Fibroblast of the conjunctiva (primary cell): ENCODE results near the gene CFAP410.

Experiments used
- DNase-seq: peaks from one replicate; pipeline ENCODE4 v3.0.0-alpha.2; 2010; ENCODE audit warnings: low read depth

The CFAP410 gene

DNA sequence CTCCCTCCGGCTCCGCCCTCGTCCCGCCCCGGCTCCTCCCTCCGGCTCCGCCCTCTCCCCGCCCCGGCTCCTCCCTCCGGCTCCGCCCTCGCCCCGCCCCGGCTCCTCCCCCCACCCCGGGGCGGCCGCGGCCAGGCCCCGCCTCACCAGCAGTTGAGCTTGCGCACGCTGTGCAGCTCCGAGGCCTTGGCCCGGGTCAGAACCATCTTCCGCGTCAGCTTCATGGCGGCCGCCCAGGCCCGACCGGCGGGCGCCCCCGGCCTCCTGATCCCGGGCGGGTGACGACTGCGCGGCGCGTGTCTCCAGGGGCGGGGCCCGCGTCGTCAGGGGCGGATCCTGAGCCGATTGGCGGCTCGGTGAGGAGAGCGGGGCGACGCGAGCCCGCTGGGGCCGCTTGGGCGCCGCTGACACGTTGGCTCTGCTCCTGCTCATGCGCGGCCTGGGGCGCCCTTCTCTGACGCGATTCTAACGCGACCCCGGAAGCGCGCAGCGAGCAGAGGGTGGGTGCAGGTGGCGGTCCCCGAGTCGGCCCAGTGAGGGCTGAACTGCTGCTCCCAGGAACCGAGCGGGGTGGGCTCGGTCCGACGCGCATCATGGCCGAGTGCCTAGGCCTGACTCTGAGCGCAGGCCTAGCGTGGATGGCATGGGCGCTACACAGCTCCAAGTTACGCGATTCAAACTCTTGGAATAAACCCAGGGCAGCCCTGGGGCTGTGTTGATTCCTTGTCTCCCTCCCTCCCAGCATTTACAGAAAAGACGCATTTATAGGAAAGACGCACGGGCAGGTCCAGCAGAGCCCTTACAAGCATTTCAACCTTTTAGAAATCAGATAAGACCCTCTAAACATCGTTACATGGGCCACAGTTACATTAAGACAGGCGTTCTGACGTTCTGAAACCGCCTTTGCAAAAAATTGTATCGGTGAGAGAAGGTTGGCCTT, at the start of gene CFAP410:
Gene CFAP410 (minus strand): TSS at position 420 of the 940 bp plus-strand sequence. CDS start 196 bp downstream, at position 224.
- peak; percentile 90 for DNase-seq

DNA sequence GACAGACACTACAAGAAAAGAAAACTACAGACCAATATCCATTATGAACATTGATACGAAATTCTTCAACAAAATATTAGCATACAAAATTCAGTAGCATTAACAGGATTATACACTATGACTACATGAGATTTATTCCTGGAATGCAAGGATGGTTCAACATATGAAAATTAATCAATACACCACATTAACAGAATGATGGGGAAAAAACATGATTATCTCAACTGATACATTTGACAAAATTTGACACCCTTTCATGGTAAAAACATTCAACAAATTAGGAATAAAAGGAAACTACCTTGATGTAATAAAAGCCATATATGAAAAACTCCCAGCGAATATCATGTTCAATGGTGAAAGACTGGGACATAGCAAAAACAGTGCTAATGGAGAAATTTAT, 45.8 kb upstream of the CFAP410 start:
- no peak for DNase-seq

- no peak for DNase-seq
These were observed 44.0 kb upstream of the CFAP410 start for GRCh38 chr21:44383216-44383615.

DNA sequence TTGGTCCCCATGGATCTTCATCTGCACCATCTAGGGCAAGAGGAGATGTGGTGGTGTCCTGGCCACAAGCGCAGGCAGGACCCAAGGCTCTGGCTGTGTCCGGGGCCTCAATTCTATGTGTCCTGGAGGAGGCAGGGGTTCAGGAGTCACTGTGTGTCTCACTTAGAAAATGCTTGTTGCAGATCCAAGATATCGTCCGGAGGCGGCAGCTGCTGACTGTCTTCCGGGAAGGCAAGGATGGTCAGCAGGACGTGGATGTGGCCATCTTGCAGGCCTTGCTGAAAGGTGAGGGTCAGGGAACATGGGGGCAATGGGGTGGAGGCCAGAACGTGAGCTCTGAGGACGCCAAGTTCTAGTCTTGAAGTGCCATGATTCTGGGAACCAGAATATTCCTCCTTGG, 43.3 kb upstream of the CFAP410 start:
- DNase-seq, result no peak

GRCh38 chr21:44381874-44382273, 42.7 kb upstream of the CFAP410 start:
- no peak for DNase-seq

GRCh38 chr21:44380876-44381275, 41.7 kb upstream of the CFAP410 start:
- DNase-seq, result no peak

- no peak for DNase-seq
These were observed 41.0 kb upstream of the CFAP410 start for GRCh38 chr21:44379991-44380865.

GRCh38 chr21:44379515-44379848, 40.3 kb upstream of the CFAP410 start:
- no peak for DNase-seq

DNA sequence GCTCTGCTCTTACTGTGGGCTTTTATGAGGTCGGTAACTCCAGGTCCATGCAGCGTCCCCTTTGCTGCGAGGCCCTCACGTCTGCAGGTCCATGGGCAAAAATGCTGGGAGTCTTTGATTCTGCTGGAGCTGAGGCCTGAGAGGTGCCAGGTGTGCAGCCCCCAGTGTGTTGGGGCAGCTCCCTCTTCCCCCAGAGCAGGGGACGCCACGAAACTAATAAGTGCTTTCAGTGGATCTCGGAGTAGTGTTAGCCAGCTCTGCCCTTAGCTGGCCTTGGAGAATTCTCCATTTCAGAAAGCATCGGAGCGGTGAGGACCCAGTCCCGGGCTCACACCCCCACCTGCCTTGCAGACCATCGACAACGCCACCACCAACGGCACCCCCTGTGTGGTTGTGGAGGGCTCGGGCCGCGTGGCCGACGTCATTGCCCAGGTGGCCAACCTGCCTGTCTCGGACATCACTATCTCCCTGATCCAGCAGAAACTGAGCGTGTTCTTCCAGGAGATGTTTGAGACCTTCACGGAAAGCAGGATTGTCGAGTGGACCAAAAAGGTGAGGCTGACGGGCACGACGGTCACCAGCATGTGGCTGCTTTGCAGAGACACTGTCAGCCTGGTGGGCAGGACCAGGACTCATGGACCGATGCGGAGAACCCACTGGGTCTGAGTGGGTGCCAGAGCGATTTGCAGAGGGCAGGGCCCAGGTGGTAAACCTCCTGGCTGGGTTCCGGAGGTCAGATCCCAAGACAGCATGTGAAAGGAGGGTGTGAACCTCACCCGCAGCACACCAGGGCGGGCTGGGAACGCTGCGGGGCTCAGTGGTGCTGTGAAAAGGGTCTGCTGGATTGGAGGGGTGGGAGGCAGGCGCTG, 39.7 kb upstream of the CFAP410 start:
- no peak for DNase-seq

- DNase-seq, result no peak
These were observed 38.9 kb upstream of the CFAP410 start for GRCh38 chr21:44377922-44378645.

DNA sequence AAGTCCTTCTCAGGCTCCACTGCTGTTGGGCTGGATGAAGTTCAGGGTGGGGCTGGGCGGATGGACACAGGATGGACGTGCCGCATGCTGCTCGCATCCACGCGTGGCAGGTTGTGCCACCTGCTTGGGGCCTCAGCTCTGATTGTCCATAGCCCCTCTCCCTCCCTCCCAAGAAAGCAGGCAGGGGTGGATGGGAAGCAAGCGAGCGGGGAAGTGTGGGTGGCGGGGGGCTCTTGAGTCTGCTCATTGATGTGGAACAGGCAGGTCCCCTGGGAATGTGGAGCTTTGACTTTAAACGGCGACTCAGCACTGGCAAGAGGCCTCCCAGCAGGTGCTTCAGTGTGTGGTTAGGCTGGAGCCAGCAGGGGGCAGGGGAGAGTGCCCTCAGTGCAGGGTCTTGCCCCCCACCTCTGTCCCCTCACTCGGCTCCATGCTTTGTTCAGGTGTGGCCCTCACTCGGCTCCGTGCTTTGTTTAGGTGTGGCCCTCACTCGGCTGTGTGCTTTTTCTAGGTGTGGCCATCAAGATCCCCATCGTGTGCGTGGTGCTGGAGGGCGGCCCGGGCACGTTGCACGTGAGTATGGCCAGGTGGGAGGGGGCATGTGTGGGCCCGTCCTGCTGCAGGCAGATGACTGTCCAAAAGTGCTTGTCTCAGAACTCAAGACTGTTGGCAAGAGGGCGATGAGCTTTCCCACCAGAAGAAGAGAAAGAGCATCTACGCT, 38.2 kb upstream of the CFAP410 start:
- DNase-seq, result no peak

- DNase-seq, result no peak
These were observed 37.4 kb upstream of the CFAP410 start for GRCh38 chr21:44376606-44377005.

DNA sequence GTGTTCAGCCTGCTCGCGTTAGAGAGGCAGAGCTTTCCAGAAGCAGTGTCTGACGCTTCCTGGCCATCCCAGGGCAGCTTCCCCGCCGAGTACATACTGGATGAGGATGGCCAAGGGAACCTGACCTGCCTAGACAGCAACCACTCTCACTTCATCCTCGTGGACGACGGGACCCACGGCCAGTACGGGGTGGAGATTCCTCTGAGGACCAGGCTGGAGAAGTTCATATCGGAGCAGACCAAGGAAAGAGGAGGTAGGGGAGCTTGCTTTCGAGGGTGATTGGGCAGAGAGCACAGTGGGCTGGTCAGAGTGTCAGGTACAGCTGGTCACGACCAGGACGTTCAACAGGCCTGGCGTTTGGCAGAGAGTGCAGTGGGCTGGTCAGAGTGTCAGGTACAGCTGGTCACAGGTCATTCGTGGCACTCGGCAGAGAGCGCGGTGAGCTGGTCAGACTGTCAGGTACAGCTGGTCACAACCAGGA, 36.6 kb upstream of the CFAP410 start:
- no peak for DNase-seq

- DNase-seq, result no peak
These were observed 36.1 kb upstream of the CFAP410 start for GRCh38 chr21:44375281-44375651.

DNA sequence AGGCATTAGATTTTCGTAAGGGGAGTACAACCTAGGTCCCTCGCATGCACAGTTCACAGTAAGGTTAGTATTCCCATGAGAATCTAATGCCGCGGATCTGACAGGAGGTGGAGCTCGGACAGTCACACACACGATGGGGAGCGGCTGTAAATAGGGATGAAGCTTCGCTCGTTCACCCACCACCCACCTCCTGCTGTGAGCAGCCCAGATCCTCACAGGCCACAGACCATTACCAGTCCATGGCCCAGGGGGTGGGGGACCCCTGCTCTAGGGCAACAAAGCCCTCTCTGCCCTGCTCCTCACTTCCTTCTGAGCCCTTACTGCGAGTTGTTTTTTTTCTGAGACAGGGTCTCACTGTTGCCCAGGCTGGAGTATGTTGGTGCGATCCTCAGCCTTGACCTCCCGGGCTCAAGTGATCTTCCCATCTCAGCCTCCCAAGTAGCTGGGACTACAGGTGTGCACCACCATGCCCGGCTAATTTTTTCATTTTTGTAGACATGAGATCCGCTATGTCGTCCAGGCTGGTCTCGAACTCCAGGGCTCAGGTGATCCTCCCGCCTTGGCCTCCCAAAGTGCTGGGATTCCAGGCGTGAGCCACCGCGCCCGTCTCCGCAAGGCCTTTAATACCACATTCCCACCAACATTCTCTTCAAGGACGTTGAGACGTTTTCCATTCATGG, 35.6 kb upstream of the CFAP410 start:
- DNase-seq, result no peak

DNA sequence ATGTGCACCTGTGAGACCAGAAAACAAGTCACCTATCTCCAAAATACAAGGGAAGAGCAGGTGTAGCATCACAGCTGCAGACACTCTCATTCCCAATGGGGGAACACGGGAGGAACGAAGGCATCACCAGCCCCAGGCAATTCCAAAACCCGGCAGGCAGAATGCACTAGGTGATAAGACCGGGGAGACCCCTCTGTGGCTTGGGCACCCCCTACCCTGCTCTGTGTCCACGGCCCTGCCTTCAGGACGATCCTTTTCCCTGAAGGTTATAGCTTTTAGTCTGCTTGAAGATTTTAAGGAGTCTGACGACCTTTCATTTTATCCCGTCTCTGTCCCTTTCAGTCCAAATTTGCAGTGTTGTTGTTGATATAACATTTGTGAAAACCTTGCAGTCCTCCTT, 33.4 kb upstream of the CFAP410 start:
- DNase-seq, result no peak

- DNase-seq, result no peak
These were observed 32.4 kb upstream of the CFAP410 start for GRCh38 chr21:44371596-44371995.

GRCh38 chr21:44370786-44371410, 31.7 kb upstream of the CFAP410 start:
- no peak for DNase-seq

DNA sequence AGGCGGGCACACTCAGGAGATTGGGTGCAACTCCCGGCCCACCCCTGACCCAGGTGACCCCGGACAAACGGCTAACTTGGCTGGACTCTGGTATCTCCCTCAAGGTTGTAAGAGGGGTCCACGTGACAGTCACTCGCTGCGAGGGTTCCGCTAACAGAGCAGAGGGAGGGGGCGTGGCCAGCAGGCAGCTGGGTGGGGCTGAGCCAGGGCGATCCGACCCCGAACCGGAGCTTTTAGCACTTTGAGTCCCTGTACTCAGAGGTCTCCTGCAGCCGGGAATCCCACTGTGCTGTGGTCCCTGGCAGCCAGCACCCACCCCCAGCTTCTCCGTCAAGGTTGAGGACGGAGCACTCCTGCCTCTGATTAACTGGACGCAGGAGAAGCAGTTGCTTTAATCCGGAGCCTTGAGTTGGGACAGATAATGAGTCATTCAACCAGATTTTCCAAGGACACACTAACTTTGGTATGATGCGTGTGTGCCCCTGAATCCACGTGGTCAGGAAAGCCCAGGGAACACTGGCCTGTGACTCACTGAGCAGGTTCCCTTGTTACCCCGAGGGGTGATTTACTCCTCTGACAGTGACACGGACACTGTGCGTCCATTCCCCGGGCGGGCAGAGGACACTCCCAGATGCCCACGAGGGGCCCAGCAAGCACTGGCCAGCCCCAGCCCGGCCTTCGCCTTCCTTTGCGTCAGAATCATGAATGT, 31.0 kb upstream of the CFAP410 start:
- DNase-seq, result no peak
